HEK293 (cell line): ENCODE results near the gene LRBA.
A peak's percentile ranks its signal among the peaks of the same experiment; 100 is the strongest.

Experiments used
- CTCF ChIA-PET: fragments of 350-600 bp; formaldehyde crosslinking; extraction: SDS; loops from one replicate; lab custom pipeline; 2021; ENCODE audit warnings: antibody characterized with exemption; lab: Yijun Ruan, JAX
- POLR2A ChIA-PET: fragments of 300-600 bp; formaldehyde crosslinking; extraction: SDS; loops from one replicate; lab custom pipeline; 2020; ENCODE audit warnings: antibody characterized with exemption, inconsistent platforms; lab: Yijun Ruan, JAX
- H3K27ac ChIP-seq: fragments of 200-500 bp; sonication (Bioruptor generic); 2 replicates; pipeline ENCODE4 v1.5.1; 2014; ENCODE audit warnings: low read depth, low read length, control low read depth, inconsistent platforms; ENCODE audit errors: extremely low read depth
- H3K36me3 ChIP-seq, 2 experiments: fragments of 200-500 bp in 1 of 2; sonication (Bioruptor generic) in 1 of 2; 1 replicate in 1 of 2; 2 replicates in 1 of 2; pipeline ENCODE4 v1.5.1; 2014 to 2017; ENCODE audit warnings: inconsistent platforms in 2 of 2, low read length in 2 of 2; ENCODE audit not compliant: control insufficient read depth in 2 of 2, insufficient read depth in 1 of 2
- H3K4me1 ChIP-seq: fragments of 200-500 bp; sonication (Bioruptor generic); 2 replicates; pipeline ENCODE4 v1.5.1; 2014; ENCODE audit warnings: mild to moderate bottlenecking, low read length, inconsistent platforms; ENCODE audit not compliant: control insufficient read depth, insufficient read depth
- H3K4me3 ChIP-seq: 2 replicates; pipeline ENCODE4 v1.5.1; 2011; ENCODE audit warnings: low read depth, mild to moderate bottlenecking, control low read depth, low read length, moderate library complexity
- H3K9me3 ChIP-seq: fragments of 200-500 bp; sonication (Bioruptor generic); 2 replicates; pipeline ENCODE4 v1.5.1; 2014; ENCODE audit warnings: low read depth, low read length, inconsistent platforms; ENCODE audit not compliant: control insufficient read depth, insufficient read depth
- OVOL3 ChIP-seq: fragments of 450-650 bp; formaldehyde crosslinking; IDR thresholded peaks from 2 replicates; pipeline ENCODE4 v1.5.1; 2016; ENCODE audit warnings: missing biosample characterization, missing genetic modification characterization
- SP7 ChIP-seq: fragments of 450-650 bp; formaldehyde crosslinking; IDR thresholded peaks from 2 replicates; pipeline ENCODE4 v1.5.1; 2016; ENCODE audit warnings: missing biosample characterization, missing genetic modification characterization
- TRIM28 ChIP-seq: IDR thresholded peaks from 2 replicates; pipeline ENCODE4 v1.6.1; 2011; ENCODE audit warnings: low read length, control low read depth, borderline replicate concordance
- WT1 ChIP-seq: fragments of 450-650 bp; formaldehyde crosslinking; IDR thresholded peaks from 2 replicates; pipeline ENCODE4 v1.5.1; 2016; ENCODE audit warnings: missing biosample characterization, missing genetic modification characterization
- ZFP69B ChIP-seq: fragments of 450-650 bp; formaldehyde crosslinking; IDR thresholded peaks from 2 replicates; pipeline ENCODE4 v1.5.1; 2016; ENCODE audit warnings: missing biosample characterization, missing genetic modification characterization
- ZNF121 ChIP-seq: fragments of 450-650 bp; formaldehyde crosslinking; IDR thresholded peaks from 2 replicates; pipeline ENCODE4 v1.5.1; 2016; ENCODE audit warnings: missing biosample characterization, missing genetic modification characterization
- ZNF266 ChIP-seq: fragments of 450-650 bp; formaldehyde crosslinking; IDR thresholded peaks from 2 replicates; pipeline ENCODE4 v1.5.1; 2016; ENCODE audit warnings: missing biosample characterization, missing genetic modification characterization, low read depth
- ZNF324 ChIP-seq: fragments of 450-650 bp; formaldehyde crosslinking; IDR thresholded peaks from 2 replicates; pipeline ENCODE4 v1.5.1; 2016; ENCODE audit warnings: missing biosample characterization, missing genetic modification characterization
- ZNF426 ChIP-seq: fragments of 450-650 bp; formaldehyde crosslinking; IDR thresholded peaks from 2 replicates; pipeline ENCODE4 v1.5.1; 2017; ENCODE audit warnings: missing biosample characterization, missing genetic modification characterization, mild to moderate bottlenecking, inconsistent platforms, moderate library complexity
- ZNF623 ChIP-seq: fragments of 450-650 bp; formaldehyde crosslinking; IDR thresholded peaks from 2 replicates; pipeline ENCODE4 v1.5.1; 2016; ENCODE audit warnings: missing biosample characterization, missing genetic modification characterization
- ZNF768 ChIP-seq: fragments of 450-650 bp; formaldehyde crosslinking; IDR thresholded peaks from 2 replicates; pipeline ENCODE4 v1.5.1; 2018; ENCODE audit warnings: missing biosample characterization, mild to moderate bottlenecking, missing genetic modification characterization
- ZSCAN23 ChIP-seq: fragments of 450-650 bp; formaldehyde crosslinking; IDR thresholded peaks from 2 replicates; pipeline ENCODE4 v1.5.1; 2016; ENCODE audit warnings: missing biosample characterization, missing genetic modification characterization
- TF ChIP-seq, protein P1 (sequence below): fragments of 450-650 bp; formaldehyde crosslinking; IDR thresholded peaks from 2 replicates; pipeline ENCODE4 v1.5.1; 2016; ENCODE audit warnings: missing biosample characterization, missing genetic modification characterization
- TF ChIP-seq, protein P2 (sequence below): fragments of 450-650 bp; formaldehyde crosslinking; IDR thresholded peaks from 2 replicates; pipeline ENCODE4 v1.5.1; 2016; ENCODE audit warnings: missing biosample characterization, missing genetic modification characterization, low read depth
- TF ChIP-seq, protein P3 (sequence below): fragments of 450-650 bp; IDR thresholded peaks from 2 replicates; pipeline ENCODE4 v1.5.1; 2018; ENCODE audit warnings: missing biosample characterization, mild to moderate bottlenecking, missing genetic modification characterization

LRBA gene

GRCh38 chr4:150817804-150818528 lies 197.1 kb downstream of the LRBA start:
- CTCF ChIA-PET = interaction anchor here (0.6 kb wide), 1 partner anchor 51 kb away, joined by 3 read pairs; no protein-coding TSS in a partner anchor
- POLR2A ChIA-PET = no interaction called here

GRCh38 chr4:150817017-150817416 lies 198.1 kb downstream of the LRBA start:
- no peak overlapping the region for H3K27ac ChIP-seq
- H3K4me1 ChIP-seq = no peaks in the 10 kb centered on the region
- H3K4me3 ChIP-seq = no peak overlapping the region
- no peak for TF ChIP-seq ZNF121 (tag by site-specific recombination)
- TF ChIP-seq ZNF324 (tag by site-specific recombination) = no peak
- no peak for TF ChIP-seq ZNF426 (tag by site-specific recombination)
- no peak for TF ChIP-seq TRIM28
- no peaks in the 10 kb centered on the region for H3K9me3 ChIP-seq
- ChIA-PET POLR2A (no interaction called here), CTCF (interaction anchor here (0.7 kb wide), 1 partner anchor 12 kb away, joined by 3 read pairs; no protein-coding TSS in a partner anchor)
- H3K36me3 ChIP-seq = no peaks in the 10 kb centered on the region

More at GRCh38 chr4:150817804-150818528, 197.1 kb downstream of the LRBA start:
- Histone ChIP-seq H3K4me3 (no peak overlapping the region), H3K27ac (no peak overlapping the region), H3K9me3 (no peaks in the 10 kb centered on the region), H3K36me3 (no peaks in the 10 kb centered on the region), H3K4me1 (no peaks in the 10 kb centered on the region)
- TF ChIP-seq SP7 (tag by site-specific recombination) = no peak
- peak; percentile 56; the same call in 1 of the 2 replicates for TF ChIP-seq WT1 (tag by site-specific recombination)

DNA sequence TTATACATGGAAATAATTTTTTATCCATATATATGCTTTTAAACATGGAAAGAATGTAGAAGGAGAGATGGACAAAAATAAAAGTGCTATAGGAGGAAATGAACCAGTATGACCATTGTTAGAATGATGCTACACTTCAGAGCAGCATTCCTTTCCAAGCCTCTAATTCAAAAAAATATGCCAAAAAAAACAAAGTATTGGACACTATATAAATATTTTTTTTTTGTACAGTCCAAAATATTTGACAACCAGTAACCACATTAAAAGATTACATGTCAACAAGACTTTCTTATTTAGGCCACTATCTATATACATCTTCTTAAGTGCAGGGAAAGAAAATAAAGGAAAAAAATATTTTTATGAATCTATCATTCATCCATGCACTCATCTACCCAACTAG lies 198.6 kb downstream of the LRBA start:
- Histone ChIP-seq H3K36me3 (no peaks in the 10 kb centered on the region), H3K9me3 (no peaks in the 10 kb centered on the region), H3K27ac (no peak overlapping the region), H3K4me3 (no peak overlapping the region), H3K4me1 (no peaks in the 10 kb centered on the region)
- no peak for TF ChIP-seq ZNF768 (tag by site-specific recombination)
- TF ChIP-seq, protein P1, sequence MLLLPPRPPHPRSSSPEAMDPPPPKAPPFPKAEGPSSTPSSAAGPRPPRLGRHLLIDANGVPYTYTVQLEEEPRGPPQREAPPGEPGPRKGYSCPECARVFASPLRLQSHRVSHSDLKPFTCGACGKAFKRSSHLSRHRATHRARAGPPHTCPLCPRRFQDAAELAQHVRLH = no peak
- TF ChIP-seq, protein P2, sequence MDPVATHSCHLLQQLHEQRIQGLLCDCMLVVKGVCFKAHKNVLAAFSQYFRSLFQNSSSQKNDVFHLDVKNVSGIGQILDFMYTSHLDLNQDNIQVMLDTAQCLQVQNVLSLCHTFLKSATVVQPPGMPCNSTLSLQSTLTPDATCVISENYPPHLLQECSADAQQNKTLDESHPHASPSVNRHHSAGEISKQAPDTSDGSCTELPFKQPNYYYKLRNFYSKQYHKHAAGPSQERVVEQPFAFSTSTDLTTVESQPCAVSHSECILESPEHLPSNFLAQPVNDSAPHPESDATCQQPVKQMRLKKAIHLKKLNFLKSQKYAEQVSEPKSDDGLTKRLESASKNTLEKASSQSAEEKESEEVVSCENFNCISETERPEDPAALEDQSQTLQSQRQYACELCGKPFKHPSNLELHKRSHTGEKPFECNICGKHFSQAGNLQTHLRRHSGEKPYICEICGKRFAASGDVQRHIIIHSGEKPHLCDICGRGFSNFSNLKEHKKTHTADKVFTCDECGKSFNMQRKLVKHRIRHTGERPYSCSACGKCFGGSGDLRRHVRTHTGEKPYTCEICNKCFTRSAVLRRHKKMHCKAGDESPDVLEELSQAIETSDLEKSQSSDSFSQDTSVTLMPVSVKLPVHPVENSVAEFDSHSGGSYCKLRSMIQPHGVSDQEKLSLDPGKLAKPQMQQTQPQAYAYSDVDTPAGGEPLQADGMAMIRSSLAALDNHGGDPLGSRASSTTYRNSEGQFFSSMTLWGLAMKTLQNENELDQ (tag by site-specific recombination) = no peak
- TF ChIP-seq ZNF623 (tag by site-specific recombination) = no peak
- no peak for TF ChIP-seq ZNF266
- TF ChIP-seq, protein P3, sequence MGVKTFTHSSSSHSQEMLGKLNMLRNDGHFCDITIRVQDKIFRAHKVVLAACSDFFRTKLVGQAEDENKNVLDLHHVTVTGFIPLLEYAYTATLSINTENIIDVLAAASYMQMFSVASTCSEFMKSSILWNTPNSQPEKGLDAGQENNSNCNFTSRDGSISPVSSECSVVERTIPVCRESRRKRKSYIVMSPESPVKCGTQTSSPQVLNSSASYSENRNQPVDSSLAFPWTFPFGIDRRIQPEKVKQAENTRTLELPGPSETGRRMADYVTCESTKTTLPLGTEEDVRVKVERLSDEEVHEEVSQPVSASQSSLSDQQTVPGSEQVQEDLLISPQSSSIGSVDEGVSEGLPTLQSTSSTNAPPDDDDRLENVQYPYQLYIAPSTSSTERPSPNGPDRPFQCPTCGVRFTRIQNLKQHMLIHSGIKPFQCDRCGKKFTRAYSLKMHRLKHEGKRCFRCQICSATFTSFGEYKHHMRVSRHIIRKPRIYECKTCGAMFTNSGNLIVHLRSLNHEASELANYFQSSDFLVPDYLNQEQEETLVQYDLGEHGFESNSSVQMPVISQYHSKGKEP (tag by site-specific recombination) = no peak
- no peak for TF ChIP-seq ZFP69B (tag by site-specific recombination)
- no peak for TF ChIP-seq OVOL3 (tag by site-specific recombination)
- no peak for TF ChIP-seq ZSCAN23
- CTCF ChIA-PET = interaction anchor here (0.5 kb wide), 1 partner anchor 474 kb away, joined by 3 read pairs; no protein-coding TSS in a partner anchor
- POLR2A ChIA-PET = no interaction called here
